ENCODE measurements around the gene SIRPA.

SIRPA gene

DNA sequence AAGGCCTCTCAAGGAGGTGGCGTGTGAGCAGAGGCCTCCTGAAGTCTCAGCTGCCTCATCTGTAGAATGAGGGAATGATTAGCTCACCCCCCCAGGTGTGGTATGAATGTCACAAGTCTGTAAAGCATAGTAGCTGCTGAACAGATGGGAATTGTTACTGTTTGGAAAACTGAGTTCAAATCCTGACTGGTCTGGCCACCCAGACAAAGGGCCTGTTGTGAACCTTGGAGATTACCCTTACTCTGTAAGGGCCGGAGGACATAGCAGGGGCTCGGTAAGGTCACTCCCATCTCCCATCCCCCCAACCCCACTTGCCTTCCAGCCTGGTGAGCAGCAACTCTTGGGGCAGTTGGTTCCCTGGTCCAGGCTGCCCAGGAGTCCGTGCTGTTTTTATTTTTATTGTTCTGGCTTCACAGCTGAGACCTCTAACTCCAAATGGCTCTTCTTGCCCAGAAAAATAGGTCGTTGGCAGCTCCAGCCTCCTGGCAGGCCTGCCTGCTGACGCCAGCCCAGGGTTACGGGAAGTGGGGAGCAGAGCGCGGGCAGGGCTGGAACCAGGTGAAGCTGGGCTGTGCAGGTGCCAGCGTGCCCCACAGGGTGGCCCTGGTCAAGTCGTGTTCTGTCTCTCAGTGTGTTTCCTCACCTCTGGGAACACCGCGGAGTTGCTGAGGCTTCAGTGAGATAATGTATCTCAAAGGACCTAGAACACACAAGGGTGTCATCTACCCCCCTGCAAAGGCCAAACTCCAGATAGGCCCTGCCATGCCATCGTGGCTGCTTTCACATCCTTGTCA is 4.5 kb upstream of the SIRPA start:
- DNase-seq = no peak

DNA sequence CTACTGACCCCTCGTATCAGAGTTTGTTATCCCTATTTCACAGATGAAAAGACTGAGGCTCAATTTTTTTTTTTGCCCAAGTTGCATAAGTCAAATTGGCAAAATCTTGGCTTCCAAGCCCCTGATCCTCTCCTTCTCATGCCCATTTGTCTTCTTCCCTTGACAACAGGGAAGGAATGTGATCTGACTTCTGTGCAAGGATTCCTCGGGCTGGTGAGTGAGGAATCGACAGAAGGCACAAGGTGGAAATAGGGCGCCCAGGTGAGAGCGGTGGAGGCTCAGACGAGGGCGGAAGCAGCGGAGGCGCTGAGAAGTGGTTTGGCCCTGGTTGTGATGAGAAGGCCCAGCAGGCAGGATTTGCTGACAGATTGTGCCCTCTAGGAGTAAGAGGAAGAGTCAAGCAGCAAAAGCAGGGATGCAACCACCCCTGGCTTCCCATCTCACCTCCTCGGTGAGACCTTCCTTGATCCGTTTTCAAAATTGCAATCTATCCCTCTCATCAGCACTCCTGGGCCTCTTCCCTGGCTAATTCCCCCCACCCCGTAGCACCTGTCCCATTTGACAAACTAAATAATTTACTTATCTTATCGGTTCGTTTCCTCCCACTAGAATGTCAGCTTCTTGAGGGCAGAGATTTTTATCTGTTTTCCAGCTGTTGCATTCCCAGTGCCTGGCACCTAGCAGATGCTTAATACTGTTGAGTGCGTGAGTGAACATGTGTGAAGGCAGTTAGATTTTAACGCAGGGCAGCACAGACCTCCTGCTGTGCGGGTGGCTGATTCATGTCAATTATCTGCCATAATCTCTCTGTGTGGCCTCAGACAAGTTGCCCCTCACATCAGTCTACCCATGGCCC is 3.7 kb upstream of the SIRPA start:
- no peak for DNase-seq

- DNase-seq = no peak
These were observed 3.2 kb upstream of the SIRPA start for GRCh38 chr20:1892119-1892385.

- no peak for DNase-seq
These were observed 1.3 kb upstream of the SIRPA start for GRCh38 chr20:1893721-1894470.

- DNase-seq = no peak
These were observed 696 bp upstream of the SIRPA start for GRCh38 chr20:1894471-1894950.

DNA sequence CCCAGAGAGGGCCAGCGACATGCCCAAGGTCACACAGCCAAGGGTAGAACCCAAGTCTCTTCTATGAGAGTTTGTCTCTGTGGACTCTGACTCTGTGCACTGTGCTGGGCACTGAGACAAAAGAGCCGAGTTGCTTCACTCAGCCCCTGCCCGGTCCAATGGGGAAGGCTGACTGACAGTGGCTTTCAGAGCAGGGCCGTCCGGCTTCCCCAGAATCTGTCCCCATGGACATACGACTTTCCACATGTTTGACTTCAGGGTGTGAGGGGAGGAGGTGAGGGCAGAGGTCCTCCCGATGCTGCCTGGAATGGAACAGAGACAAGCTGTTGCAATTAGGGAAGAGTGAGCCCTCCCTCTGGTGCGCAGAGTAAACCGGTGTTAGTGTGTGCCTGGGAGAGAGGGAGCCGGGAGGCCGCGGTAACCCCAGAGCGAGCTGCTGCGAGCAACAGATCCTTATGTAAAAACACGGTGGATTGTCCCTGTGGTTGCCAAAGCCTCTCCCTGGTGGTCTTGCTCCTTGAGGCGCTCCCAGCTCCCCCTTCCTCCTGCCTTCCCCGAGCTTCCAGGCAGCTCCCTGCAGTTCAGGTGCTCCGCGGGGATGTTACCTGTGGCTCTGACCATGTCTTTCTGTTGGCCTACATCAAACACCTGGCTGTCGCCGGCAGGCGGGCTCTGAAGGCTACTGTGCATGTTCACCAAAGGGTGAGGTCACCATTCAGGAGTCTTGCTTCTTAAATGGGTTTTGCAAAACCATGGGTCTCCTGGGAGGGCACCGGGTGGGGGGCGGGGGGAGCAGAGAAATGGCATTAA is 672 bp downstream of the SIRPA start:
- DNase-seq = no peak

DNA sequence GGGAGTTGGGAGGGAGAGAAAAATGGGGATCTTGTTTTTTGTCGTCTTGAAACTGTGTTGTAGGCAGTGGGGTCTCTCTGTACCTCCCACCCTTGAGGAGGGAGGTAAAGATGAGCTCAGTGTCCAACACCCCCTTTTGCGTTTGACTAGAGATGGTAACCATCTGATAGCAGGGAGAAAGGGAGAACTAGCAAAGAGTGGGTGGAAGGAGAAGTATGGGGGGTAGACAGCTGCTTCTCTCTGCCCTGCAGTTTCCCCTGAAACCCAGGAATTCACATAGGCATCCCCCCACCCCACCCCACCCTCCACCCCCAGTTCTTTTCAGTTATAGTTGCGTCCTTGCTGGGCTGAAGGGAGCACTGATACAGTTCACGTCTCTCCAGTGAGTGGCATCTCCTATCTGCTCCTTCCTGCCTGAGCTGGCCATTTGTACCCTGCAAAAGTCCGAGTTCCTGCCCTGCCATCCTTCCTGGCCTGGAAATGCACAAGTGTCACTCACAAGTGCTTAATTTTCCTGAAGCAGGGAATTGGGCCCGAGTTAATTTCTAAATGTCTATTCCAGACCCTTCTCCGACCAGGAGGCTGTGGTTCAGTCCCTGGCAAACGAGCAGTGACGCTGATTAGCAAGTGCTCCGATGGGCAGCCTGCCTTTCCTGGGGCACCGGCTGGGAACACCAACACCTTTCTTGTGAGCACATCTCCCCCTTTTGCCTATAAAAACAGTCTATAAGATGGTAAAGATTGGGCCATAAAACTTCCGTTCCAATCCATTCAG is 1.5 kb downstream of the SIRPA start:
- no peak for DNase-seq

DNA sequence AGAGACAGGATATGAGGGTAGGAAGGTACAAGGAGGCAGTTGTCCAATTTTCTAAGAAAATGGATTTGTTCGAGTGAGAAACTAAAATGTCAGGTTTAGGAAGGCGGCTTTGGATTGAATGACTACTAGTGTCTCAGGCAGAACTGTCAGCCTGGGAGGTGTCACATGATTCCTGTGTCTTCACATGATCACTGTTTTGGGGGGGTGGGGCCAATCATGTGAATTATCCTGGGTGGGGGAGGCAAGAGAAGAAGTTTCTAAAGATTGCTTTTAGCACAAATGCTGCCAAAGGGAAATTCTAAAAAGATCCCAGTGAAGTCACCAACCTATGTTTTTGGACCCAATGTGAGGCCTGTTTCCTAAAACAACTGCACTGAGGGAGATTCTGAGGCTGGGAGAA is 2.3 kb downstream of the SIRPA start:
- no peak for DNase-seq

DNA sequence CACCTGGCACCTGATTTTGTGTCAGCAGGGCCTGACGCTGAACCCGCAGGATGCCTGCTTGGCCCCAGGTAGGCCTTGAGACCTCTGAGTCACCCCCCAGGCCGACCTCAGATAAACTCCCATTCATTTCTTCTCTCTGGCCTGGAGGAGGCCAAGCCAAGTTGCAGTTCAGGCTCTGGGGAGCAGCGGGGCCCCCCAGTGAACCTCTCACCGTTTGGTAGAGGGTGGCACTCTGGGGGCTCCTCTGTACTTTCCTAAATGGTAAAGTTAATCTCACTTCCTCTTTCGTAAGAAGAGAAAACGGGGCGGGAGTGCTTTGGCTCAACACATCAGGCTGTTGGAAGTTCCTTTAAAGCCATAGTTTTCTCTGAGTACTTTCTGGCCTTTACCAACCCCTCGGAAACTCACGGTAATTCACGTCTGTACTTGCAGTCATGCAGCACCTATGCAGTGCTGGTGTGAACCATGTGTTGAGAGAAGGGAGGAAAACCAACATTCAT is 2.8 kb downstream of the SIRPA start:
- peak; percentile 9 for DNase-seq

DNA sequence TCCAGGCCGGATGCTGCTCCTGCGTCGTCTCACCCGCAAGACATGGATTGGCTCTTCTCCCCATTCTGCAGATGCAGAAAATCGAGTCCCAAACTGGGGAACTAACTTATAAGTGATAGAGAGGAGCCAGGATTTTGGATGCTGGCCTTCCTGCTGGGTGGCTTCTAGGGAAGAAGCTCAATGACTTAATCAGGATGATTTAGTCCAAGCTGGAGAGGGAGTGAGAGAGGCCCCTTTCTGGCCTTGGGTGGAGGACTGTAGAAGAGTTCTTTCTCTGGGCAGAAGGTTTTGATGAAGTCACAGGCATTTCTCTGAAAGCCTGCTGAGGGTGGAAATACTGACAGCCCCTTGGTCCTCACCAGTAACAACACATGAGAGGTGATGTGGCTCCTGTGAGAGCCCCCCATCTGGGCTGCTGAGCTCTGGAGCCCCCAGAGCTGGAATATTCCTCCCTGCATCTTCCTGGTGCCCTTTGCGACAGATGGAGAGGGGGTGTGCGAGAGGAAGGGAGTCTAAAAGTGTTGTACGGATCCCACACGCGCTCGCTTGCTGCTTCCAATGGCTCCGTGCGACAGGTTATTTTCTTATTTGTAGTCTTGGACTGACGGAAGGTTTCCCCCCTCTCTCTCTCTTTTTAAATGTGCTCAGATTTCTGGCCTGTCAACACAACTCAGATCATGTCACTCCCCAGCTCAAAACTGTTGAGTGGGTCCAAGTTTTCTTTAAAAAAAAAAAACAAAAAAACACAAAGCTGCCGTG is 3.5 kb downstream of the SIRPA start:
- no peak for DNase-seq

DNA sequence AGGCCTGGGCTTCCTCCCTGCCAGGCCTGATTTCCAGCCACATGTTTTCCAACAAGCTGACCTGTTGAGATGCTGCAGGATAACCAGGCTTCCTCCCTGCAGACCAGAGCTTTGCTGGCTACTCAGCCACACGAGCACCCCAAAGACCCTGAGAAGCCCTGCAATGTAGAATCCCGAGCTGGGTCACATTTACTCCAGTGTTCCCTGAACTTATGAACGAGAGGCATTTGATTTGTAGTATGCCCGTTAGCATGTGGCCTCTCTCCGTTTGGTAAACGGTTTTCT is 4.0 kb downstream of the SIRPA start:
- DNase-seq = no peak

DNA sequence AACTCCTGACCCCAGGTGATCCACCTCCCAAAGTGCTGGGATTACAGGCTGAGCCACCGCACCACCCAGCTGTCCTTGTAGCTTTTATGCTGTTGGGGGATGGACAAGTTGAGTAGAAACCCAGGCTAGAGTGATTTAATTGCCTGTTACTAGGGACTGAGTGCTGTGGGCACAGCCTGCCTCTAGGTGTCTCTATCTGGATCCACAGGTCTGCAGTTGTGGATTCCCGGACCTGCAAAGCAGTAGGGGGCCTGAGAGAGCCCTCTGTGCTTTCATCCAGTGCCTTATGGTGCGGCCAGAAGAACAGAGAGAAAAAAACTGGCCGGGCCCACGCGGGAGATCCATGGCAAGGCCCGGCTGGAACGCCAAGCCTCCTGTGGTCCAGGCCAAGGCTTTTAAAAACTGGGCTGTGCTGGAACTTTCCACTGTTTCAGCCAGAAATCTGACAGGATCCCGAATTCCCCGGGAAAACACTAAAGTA is 5.2 kb downstream of the SIRPA start:
- no peak for DNase-seq

DNA sequence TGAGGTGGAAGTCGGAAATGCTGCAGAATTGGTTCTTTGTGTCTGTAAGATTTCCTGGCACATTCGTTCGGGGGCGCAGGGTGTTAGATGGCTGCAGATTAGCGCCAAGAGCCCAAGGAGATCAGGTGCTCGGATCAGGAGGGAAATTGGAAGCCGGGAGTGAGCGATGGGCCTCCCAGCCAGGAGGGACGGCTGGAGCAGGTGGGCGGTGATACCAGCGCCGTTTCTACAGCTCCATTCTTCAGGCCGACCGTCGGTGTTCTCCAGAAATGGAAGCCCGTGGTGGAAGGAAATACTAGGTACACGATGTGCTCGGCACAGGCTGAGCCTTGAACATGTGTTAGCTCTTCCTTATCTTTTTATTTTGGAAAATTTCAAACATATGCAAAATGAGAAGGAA is 6.5 kb downstream of the SIRPA start:
- DNase-seq = no peak

GRCh38 chr20:1902188-1902587 is 7.0 kb downstream of the SIRPA start:
- no peak for DNase-seq

DNA sequence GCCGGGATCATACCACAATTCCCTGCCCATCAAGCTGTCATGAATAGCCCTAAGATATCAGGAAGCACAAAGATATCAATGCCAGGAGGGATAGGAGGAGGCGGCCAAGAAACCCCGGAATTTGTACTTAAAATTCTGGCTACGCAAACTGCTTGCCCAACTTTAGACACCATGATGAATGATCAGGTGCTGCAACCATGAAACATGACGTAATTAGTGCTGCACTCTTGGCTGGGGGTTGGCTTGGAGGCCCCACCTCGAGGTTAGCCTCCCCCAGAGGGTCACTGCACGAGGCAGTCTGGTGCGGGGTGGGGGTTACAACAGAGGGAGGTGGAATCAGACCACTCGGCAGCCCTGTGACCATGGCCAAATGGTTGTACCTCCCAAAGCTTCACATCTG is 8.9 kb downstream of the SIRPA start:
- DNase-seq = no peak

DNA sequence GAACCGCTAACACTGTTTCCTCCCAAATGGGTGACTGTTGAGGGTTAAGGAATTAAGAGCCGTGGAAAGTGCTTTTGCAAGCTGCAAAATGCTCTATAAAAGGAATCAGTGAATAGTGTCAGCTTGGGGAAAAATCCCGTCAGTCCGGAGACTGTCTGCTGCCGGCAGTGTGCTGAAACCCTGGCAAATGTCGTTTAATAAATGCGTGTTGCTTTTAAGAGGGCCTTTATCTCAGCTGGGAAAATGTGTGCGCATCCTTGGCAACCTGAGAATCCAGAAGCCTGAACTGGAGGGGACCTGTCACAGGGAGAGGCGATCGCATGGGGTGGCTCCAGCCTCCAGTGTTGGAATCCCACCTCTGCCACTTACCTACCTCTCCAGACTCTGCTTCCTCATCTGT is 9.8 kb downstream of the SIRPA start:
- DNase-seq = no peak

- no peak for DNase-seq
These were observed 10.5 kb downstream of the SIRPA start for GRCh38 chr20:1905693-1906092.

DNA sequence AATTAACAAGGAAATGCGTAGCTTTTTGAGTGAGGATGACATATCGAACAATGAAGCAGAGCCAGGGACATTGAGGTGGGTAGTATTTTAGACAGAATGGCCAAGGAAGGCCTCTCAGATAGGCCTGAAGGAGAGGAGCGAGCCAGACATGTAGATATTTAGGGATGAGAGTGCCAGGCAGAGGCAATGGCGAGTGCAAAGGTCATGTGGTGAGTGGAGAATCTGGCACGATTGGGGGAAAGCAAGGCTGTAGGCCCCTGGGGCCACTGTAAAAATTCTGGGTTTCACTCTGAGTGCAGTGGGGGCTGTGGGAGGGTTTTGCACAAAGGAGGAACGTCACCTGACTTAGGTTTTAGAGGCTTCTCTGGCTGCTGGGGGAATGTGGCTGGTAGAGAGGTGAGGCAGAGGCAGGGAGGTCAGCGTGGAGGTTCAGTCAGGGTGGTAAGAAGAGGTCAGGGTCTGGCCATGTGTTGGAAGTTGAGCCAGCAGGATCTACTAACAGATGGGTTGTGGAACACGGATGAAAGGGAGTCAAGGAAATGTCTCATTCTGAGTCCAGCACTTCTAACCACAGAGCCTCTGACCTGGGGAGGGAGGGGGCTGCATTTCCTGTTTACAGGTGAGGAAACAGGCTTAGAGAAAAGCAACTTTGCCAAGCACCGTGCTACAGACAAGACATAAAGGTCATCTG is 11.3 kb downstream of the SIRPA start:
- DNase-seq = no peak

- no peak for DNase-seq
These were observed 12.4 kb downstream of the SIRPA start for GRCh38 chr20:1907586-1907985.

DNA sequence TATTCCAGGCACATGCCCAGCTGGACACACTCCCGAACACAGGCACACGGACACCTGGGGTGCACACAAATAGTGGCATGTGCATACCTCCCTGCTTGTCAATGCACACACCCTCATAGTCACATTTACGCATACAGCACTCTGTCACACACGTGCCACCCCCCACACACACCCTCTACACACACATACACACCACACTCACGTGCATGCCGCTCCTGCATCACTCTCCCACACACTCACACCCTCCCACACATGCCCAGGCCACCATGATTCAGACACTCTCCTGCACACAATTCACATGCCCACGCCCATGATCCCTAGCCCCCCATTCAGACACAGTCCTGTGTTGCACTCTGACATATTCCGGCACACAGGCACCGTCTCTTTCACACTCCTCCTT is 13.0 kb downstream of the SIRPA start:
- no peak for DNase-seq

GRCh38 chr20:1909097-1909496 is 13.9 kb downstream of the SIRPA start:
- DNase-seq = no peak

Data from CD4-positive, alpha-beta T cell treated with Interleukin-12 subunit alpha and Interleukin-12 subunit beta, for 1 hour (primary cell).